GM19240 (cell line): Measurements from ENCODE around the gene SUSD5.

Experiments used
- DNase-seq: peaks from one replicate; pipeline ENCODE4 v3.0.0; 2011; ENCODE audit warnings: low spot score; ENCODE audit not compliant: insufficient read length

Gene SUSD5

DNA sequence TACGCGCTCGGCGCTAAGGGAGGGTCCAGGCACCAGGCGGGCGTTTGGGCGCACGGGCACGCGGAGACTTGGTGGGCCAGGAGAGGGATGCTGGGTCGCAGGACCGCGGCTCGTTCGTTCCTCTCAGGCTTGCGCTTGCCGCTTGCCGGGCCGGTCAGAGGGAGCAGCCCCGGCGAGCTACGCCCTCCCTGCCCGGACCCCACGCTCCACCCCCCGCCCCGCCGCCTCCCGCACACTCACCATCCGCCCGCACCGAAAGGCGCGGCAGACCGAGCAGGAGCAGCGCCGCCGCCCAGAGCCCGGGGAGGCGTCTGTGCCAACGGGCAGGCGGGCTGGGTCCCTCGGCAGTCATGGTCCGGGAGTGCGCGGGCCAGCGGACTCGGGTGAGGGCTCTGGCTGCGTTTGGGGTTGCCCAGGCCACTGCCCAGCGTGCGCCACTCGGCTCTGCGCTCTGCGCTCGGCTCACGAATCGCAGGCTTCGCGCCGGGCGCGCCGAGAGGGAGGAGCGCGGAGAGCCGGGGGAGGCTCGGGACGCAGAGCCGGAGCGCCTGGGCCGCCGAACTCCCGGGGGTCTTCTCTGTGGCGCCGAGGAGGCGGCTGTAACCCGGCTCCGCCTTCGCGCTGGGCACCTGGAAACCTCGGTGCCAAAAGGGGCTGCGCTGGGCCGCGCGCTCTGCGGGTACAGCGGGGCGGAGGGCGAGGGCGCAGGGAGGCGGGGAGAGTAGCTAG, at the start of gene SUSD5:
SUSD5 (minus strand) TSS at position 365 of the 729 bp plus-strand sequence; CDS start at position 352, 13 bp downstream.
- DNase-seq = no peak

GRCh38 chr3:33260104-33260503, 41.5 kb upstream of the SUSD5 start:
- no peak for DNase-seq

DNA sequence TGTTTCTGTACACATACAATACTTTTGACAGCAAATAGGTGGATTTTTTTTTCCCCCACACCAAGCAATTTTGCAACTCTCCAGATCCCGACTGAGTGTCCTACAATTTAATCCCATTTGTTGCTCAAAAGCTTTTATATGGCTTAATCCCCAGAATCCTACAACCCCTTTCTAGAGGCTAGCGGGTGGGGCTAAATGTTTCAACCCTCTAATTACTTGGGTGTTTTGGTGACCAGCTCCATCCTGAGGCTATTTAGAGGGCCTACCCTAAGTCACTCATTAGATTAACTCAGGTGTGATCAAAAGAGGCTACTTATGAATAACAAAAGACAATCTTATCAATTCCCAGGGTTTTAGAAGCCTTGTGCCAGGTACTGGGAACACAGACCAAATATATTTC, 37.6 kb upstream of the SUSD5 start:
- DNase-seq = no peak

GRCh38 chr3:33250712-33251111, 32.1 kb upstream of the SUSD5 start:
- no peak for DNase-seq

DNA sequence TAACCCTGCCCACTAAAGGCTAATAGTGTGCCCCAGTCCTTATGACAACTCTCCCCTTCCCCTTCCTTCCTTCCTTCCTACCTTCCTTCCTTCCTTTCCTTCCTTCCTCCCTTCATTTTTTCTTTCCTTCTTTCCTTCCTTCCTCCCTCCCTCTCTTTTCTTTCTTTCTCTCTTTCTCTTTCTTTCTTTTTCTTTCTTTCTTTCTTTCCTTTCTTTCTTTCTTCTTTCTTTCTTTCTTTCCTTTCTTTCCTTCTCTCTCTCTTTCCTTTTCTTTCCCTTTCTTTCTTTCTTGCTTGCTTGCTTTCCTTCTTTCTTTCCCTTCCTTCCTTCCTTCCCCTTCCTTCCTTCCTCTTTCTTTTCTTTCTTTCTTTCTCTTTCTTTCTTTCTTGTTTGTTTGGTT, 28.2 kb upstream of the SUSD5 start:
- DNase-seq = no peak

DNA sequence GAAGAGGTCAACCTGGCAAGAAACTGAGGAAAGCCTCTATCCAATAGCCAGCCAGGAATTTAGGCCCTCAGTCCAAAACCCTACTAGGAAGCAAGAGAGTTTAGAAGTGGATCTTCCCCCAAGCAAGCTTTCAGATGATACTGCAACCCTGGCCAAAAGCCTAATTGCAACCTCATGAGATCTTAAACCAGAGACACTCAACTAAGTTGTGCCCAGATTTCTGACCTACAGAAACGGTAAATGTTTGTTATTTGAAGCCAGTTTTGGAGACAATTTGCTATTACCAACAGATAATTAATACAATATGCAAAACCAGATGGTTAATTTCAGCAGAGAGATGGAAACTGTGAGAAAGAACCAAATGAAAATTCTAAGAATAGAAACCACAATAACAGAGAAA, 21.7 kb upstream of the SUSD5 start:
- no peak for DNase-seq

GRCh38 chr3:33238923-33239322, 20.3 kb upstream of the SUSD5 start:
- DNase-seq = no peak

DNA sequence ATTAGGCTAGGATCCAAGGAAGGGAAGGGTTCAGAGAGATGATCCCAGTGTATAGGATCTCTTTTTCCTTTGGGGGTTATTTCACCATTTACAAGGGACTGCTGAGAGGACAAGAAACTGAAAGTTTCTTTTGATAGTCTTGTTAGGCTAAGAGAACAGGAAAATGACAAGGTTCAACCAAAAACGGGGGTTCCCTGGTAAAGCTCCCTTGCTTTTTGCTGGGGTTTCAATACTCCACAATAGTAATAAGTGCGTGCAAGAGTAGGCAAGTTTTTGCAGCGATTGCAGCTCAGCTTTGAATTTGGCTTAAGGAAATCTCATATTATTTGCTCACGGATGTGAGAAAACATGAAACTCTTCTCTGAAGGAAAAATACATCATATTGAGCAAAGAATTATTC, 18.8 kb upstream of the SUSD5 start:
- DNase-seq = no peak

- no peak for DNase-seq
Measured at GRCh38 chr3:33236005-33236404, 17.4 kb upstream of the SUSD5 start.

- DNase-seq = no peak
Measured at GRCh38 chr3:33233884-33234283, 15.3 kb upstream of the SUSD5 start.

- no peak for DNase-seq
Measured at GRCh38 chr3:33231756-33232465, 13.3 kb upstream of the SUSD5 start.

GRCh38 chr3:33229947-33230346, 11.3 kb upstream of the SUSD5 start:
- no peak for DNase-seq

- DNase-seq = no peak
Measured at GRCh38 chr3:33229066-33229465, 10.5 kb upstream of the SUSD5 start.

DNA sequence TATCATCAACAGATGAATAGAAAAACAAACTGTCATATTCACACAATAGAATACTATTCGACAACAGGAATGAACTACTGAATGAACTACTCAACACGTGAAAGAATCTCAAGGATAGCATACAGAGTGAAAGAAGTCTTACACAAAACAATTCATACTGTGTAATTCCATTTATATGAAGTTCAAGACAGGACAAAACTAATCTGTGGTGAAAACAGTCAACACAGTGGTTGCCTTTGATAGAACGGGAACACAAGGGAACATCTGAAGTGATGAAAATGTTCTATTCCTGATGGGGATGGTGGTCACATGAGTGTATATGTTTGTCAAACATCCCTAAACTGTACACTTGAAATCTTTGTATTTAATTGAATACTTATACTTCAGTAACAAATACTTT, 2.6 kb upstream of the SUSD5 start:
- no peak for DNase-seq

DNA sequence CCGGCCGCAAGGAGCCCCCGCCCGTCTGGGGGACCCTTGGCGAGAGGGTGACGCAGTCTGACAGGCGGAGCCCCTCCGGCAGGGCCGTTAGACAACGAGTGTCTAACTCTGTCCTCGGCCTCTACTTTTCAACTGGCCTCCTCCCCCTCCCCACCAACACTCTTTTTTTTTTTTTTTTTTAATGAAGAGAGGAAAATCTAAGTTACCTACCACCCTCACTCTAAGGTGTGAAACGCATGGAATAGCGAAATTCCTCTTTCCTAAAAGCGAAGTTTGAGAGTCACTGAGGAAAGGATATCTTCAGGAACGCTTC, 521 bp upstream of the SUSD5 start:
- no peak for DNase-seq

DNA sequence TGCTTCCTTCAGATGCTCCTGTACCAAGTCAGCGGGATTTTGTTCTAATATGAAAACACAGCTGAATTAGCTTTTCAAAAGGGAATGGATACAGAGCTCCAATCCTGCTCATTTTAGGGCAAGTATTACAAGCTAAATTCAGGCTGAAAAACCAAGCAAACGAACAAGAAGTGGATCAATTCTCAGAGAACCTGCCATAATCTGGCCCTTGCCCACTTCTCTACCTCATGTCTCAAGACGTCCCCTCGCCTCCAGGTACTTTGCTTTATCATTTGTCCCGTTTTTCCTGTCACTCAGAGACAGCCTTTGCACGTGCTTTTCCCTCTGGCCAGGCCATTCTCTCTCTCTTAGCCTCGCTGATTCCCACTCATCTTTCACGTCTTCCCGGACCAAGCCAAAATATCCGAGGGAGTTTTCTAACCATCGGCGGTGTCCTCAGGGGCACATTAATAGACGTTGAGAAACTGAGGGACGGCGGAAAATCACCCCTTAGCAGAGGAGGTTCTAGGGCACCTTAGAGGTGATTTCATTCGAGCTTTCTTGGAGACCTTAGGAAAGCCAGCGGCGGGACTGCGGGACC, 654 bp downstream of the SUSD5 start:
- no peak for DNase-seq

- DNase-seq = no peak
Measured at GRCh38 chr3:33215739-33216138, 2.9 kb downstream of the SUSD5 start.

- DNase-seq = no peak
Measured at GRCh38 chr3:33212406-33212805, 6.2 kb downstream of the SUSD5 start.

- DNase-seq = no peak
Measured at GRCh38 chr3:33211444-33211843, 7.2 kb downstream of the SUSD5 start.

DNA sequence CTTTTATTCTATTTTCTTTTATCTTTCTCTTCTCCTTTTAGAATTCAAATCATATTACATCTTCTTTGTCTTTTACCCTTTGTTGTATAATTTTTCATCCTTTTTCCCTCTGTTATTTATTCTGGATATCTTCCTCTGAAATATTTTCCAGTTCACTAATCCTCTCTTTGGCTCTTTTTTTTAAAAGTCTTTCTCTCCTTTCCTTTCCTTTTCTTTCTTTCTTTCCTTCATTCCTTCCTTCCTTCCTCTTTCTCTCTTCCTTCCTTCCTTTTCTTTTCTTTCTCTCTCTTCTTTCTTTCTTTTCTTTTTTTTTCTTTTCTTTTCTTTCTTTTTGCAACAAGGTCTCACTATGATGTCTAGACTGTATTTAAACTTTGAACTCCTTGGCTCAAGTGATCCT, 9.3 kb downstream of the SUSD5 start:
- DNase-seq = no peak

- no peak for DNase-seq
Measured at GRCh38 chr3:33202711-33203457, 15.7 kb downstream of the SUSD5 start.

GRCh38 chr3:33201195-33201594, 17.4 kb downstream of the SUSD5 start:
- no peak for DNase-seq
